ENCODE data around the gene HCFC1R1. TPM values are rescaled to one million over a fixed set of nuclear protein-coding genes. Genes with fewer than 3 reads are reported as not detected.

HCFC1R1 gene
- total RNA-seq, 1 donor from 2014 or later, result 47.0 TPM

DNA sequence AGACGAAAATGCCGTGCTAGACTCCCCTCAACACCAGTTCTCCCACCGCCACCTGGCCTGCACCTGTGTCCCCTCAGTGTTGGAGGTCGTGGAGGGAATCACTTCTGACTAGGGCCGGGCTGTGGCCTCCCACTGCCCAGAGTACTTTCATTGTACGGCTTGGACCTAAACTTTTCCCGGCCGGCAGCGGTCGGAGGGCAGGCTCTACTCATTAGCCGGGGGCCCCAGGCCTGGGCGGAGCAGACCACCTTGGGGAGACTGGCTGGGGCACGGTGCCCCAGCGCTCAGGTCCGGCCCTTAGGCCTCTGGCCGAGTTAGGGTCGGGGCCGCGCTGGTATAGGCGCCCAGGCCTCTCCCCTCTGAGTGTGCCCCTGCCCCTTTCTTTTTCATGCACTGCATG is 6.4 kb downstream of the HCFC1R1 start:
- no peaks in the 10 kb centered on the region for H3K9me3 Mint-ChIP-seq (ENCODE audit: unreplicated experiment)
- FAIRE-seq, result no peak
- no peaks in the 10 kb centered on the region for H3K27me3 Mint-ChIP-seq (ENCODE audit: low read depth, unreplicated experiment)
- TF ChIP-seq EZH2 (IDR thresholded peaks at IDR 0.05; ENCODE audit: insufficient read depth, low read length), result no peak
- TF ChIP-seq, protein P1, sequence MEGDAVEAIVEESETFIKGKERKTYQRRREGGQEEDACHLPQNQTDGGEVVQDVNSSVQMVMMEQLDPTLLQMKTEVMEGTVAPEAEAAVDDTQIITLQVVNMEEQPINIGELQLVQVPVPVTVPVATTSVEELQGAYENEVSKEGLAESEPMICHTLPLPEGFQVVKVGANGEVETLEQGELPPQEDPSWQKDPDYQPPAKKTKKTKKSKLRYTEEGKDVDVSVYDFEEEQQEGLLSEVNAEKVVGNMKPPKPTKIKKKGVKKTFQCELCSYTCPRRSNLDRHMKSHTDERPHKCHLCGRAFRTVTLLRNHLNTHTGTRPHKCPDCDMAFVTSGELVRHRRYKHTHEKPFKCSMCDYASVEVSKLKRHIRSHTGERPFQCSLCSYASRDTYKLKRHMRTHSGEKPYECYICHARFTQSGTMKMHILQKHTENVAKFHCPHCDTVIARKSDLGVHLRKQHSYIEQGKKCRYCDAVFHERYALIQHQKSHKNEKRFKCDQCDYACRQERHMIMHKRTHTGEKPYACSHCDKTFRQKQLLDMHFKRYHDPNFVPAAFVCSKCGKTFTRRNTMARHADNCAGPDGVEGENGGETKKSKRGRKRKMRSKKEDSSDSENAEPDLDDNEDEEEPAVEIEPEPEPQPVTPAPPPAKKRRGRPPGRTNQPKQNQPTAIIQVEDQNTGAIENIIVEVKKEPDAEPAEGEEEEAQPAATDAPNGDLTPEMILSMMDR (IDR thresholded peaks at IDR 0.05; ENCODE audit: insufficient read depth, low read depth, low read length), result no peak
- H3K36me3 Mint-ChIP-seq (ENCODE audit: low read depth, unreplicated experiment), result peaks cover 5% of the 10 kb centered on the region
- Histone ChIP-seq H4K20me1 (ENCODE audit: insufficient read depth, low read length) (peaks cover 6% of the 10 kb centered on the region), H3K4me1 (ENCODE audit: insufficient read depth, low read length) (peaks cover 19% of the 10 kb centered on the region), H3K4me3 (ENCODE audit: insufficient read depth, low read depth, low read length) (no peak overlapping the region), H2AFZ (ENCODE audit: low read depth, low read length) (no peak overlapping the region), H3K36me3 (ENCODE audit: insufficient read depth, low read length) (no peaks in the 10 kb centered on the region), H3K4me2 (ENCODE audit: low read length) (no peak overlapping the region), H3K27ac (ENCODE audit: low read depth, low read length) (no peak overlapping the region), H3K9ac (ENCODE audit: low read length) (no peak overlapping the region), H3K9me3 (ENCODE audit: insufficient read depth, low read depth, low read length) (no peaks in the 10 kb centered on the region), H3K79me2 (ENCODE audit: insufficient read depth, low read length) (peaks cover 5% of the 10 kb centered on the region), H3K27me3 (ENCODE audit: insufficient read depth, low read length) (peaks cover 17% of the 10 kb centered on the region)
- H3K27ac Mint-ChIP-seq (ENCODE audit: unreplicated experiment), result peak overlapping the region; percentile 81
- DNase-seq (ENCODE audit: low read depth), result no peak
- peak overlapping the region; percentile 92 for H3K4me3 Mint-ChIP-seq (ENCODE audit: unreplicated experiment)
- H3K4me1 Mint-ChIP-seq (ENCODE audit: low read depth, unreplicated experiment), result peaks cover 14% of the 10 kb centered on the region

DNA sequence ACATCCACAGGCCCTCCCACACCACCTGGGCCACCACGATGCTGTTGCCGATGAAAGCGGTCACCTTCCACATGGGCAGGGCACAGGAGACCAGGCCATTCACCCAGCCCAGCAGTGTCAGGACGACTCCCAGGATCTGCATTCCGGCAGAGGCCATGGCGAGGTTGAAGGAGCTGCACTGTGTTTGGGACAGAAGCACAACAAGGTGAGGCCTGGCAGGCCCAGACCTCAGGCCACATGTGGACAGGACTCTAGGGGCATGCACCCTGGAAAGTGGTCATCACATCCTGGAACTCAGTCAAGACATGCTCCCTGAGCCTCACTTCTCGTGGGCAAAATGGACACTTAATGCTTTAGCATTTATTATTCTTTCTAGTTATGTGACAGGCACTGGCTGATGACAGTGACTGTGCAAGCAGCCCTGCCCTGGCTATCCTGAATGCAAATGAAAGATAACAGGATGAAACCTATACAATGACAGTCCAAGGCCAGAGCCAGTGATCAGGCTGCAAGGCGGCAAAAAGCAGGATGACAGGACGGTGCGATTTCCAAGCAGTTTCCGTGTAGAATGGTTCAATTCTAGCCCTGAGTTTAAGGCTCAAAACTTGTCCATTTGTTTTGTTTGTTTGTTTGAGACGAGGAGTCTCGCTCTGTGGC is 7.7 kb downstream of the HCFC1R1 start:
- Mint-ChIP-seq H3K36me3 (ENCODE audit: low read depth, unreplicated experiment) (peaks cover 5% of the 10 kb centered on the region), H3K4me1 (ENCODE audit: low read depth, unreplicated experiment) (peaks cover 14% of the 10 kb centered on the region), H3K4me3 (ENCODE audit: unreplicated experiment) (peak overlapping the region; percentile 92), H3K27me3 (ENCODE audit: low read depth, unreplicated experiment) (no peaks in the 10 kb centered on the region), H3K9me3 (ENCODE audit: unreplicated experiment) (no peaks in the 10 kb centered on the region), H3K27ac (ENCODE audit: unreplicated experiment) (no peak overlapping the region)
- Histone ChIP-seq H3K9ac (ENCODE audit: low read length) (no peak overlapping the region), H3K27me3 (ENCODE audit: insufficient read depth, low read length) (peaks cover 24% of the 10 kb centered on the region), H3K79me2 (ENCODE audit: insufficient read depth, low read length) (peaks cover 5% of the 10 kb centered on the region), H3K4me3 (ENCODE audit: insufficient read depth, low read depth, low read length) (no peak overlapping the region), H4K20me1 (ENCODE audit: insufficient read depth, low read length) (peaks cover 9% of the 10 kb centered on the region), H3K4me2 (ENCODE audit: low read length) (no peak overlapping the region), H3K9me3 (ENCODE audit: insufficient read depth, low read depth, low read length) (no peaks in the 10 kb centered on the region), H2AFZ (ENCODE audit: low read depth, low read length) (no peak overlapping the region), H3K27ac (ENCODE audit: low read depth, low read length) (no peak overlapping the region), H3K4me1 (ENCODE audit: insufficient read depth, low read length) (peaks cover 18% of the 10 kb centered on the region), H3K36me3 (ENCODE audit: insufficient read depth, low read length) (no peaks in the 10 kb centered on the region)
- DNase-seq (ENCODE audit: low read depth), result no peak
- TF ChIP-seq, protein P1 (IDR thresholded peaks at IDR 0.05; ENCODE audit: insufficient read depth, low read depth, low read length), result no peak
- no peak for TF ChIP-seq EZH2 (IDR thresholded peaks at IDR 0.05; ENCODE audit: insufficient read depth, low read length)
- no peak for FAIRE-seq

DNA sequence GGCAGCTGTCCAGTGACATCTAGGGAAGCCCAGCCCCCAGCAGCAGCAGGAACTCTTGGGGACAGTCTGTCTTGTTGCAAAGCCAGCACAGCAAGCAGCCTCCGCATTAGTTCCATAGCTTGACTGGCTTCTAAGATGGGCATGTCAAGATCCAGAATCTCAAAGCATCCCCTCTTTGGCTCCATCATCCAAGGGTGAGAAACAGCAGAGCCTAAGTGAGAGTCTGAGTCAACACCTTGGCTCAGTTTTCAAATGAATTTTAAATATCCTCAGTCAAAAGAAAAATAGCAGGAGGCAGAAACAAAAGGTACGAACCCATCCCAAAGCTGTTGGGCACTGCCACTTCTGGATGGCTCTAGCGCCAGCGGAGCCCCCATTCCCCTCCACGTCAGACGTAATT is 8.8 kb downstream of the HCFC1R1 start:
- Mint-ChIP-seq H3K9me3 (ENCODE audit: unreplicated experiment) (no peaks in the 10 kb centered on the region), H3K4me1 (ENCODE audit: low read depth, unreplicated experiment) (peaks cover 13% of the 10 kb centered on the region), H3K36me3 (ENCODE audit: low read depth, unreplicated experiment) (peaks cover 3% of the 10 kb centered on the region), H3K4me3 (ENCODE audit: unreplicated experiment) (peak overlapping the region; percentile 40), H3K27ac (ENCODE audit: unreplicated experiment) (no peak overlapping the region), H3K27me3 (ENCODE audit: low read depth, unreplicated experiment) (no peaks in the 10 kb centered on the region)
- Histone ChIP-seq H3K27ac (ENCODE audit: low read depth, low read length) (no peak overlapping the region), H3K79me2 (ENCODE audit: insufficient read depth, low read length) (no peaks in the 10 kb centered on the region), H3K4me2 (ENCODE audit: low read length) (no peak overlapping the region), H3K4me1 (ENCODE audit: insufficient read depth, low read length) (peaks cover 20% of the 10 kb centered on the region), H3K9me3 (ENCODE audit: insufficient read depth, low read depth, low read length) (no peaks in the 10 kb centered on the region), H3K9ac (ENCODE audit: low read length) (no peak overlapping the region), H3K36me3 (ENCODE audit: insufficient read depth, low read length) (no peaks in the 10 kb centered on the region), H4K20me1 (ENCODE audit: insufficient read depth, low read length) (peaks cover 5% of the 10 kb centered on the region), H3K27me3 (ENCODE audit: insufficient read depth, low read length) (peaks cover 24% of the 10 kb centered on the region), H2AFZ (ENCODE audit: low read depth, low read length) (no peak overlapping the region), H3K4me3 (ENCODE audit: insufficient read depth, low read depth, low read length) (no peak overlapping the region)
- no peak for DNase-seq (ENCODE audit: low read depth)
- FAIRE-seq, result no peak
- TF ChIP-seq EZH2 (IDR thresholded peaks at IDR 0.05; ENCODE audit: insufficient read depth, low read length), result no peak
- TF ChIP-seq, protein P1 (IDR thresholded peaks at IDR 0.05; ENCODE audit: insufficient read depth, low read depth, low read length), result no peak
